Testis (tissue), 2 donors: ENCODE results near the gene HAAO.

ENCODE experiments used
- POLR2A ChIP-seq: fragments of 450-650 bp; IDR thresholded peaks from one replicate; pipeline ENCODE4 v1.6.1; 2017; ENCODE audit warnings: antibody characterized with exemption, mild to moderate bottlenecking, moderate library complexity
- TF ChIP-seq, protein P1 (sequence below), 3 experiments: fragments of 450-650 bp in 2 of 3; fragments of 200-600 bp in 1 of 3; sonication (generic) in 1 of 3; IDR thresholded peaks; one replicate each; pipeline ENCODE4 v1.5.1; 2016 to 2019; ENCODE audit warnings: antibody characterized with exemption in 3 of 3, mild to moderate bottlenecking in 2 of 3, moderate library complexity in 1 of 3

DNA sequence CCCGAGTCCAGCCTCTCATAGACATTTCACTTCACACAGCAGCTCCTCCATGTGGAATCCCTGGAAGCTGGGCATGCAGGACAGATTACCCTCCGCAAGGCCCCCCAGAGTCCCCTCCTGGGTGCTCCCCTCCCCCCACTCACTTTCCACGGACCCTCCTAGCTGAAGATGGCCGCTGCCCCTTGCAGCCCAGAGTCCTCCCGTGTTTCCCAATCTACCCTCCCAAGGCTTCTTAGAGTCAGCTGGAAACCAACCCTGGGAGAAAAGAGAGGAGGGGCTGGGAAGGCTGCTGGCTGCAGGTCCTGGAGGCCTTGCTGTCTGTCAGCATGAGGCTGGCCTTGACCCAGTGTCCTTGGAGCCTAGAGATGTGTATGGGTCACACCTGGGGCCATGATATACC, 49.0 kb upstream of the HAAO start:
- TF ChIP-seq, protein P1, sequence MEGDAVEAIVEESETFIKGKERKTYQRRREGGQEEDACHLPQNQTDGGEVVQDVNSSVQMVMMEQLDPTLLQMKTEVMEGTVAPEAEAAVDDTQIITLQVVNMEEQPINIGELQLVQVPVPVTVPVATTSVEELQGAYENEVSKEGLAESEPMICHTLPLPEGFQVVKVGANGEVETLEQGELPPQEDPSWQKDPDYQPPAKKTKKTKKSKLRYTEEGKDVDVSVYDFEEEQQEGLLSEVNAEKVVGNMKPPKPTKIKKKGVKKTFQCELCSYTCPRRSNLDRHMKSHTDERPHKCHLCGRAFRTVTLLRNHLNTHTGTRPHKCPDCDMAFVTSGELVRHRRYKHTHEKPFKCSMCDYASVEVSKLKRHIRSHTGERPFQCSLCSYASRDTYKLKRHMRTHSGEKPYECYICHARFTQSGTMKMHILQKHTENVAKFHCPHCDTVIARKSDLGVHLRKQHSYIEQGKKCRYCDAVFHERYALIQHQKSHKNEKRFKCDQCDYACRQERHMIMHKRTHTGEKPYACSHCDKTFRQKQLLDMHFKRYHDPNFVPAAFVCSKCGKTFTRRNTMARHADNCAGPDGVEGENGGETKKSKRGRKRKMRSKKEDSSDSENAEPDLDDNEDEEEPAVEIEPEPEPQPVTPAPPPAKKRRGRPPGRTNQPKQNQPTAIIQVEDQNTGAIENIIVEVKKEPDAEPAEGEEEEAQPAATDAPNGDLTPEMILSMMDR (IDR thresholded peaks at IDR 0.05), result no peak
- no peak for TF ChIP-seq POLR2A
